Stimulated activated naive CD8-positive, alpha-beta T cell treated with anti-CD3 and anti-CD28 coated beads, Interleukin-15, Interleukin-2, amounts not matched to agents 100 U/mL and 50 U/mL, for 24 hours (primary cell): ENCODE measurements around the gene HES3.

ENCODE experiments used
- ATAC-seq: fragments of 150-1000 bp; cut with Tn5 transposase; one replicate; pipeline ENCODE4 v1.10.0; 2021
- DNase-seq: peaks from one replicate; pipeline ENCODE4 v3.0.0; 2021

The HES3 gene

GRCh38 chr1:6279613-6280383 lies 35.8 kb downstream of the HES3 start:
- DNase-seq, result no peak
- ATAC-seq, result no peak

GRCh38 chr1:6280761-6281451 lies 36.9 kb downstream of the HES3 start:
- DNase-seq (no peak), ATAC-seq (no peak)

- DNase-seq, result no peak
- ATAC-seq, result no peak
Observed at GRCh38 chr1:6281511-6282402, 37.8 kb downstream of the HES3 start.

- DNase-seq (no peak), ATAC-seq (no peak)
Observed at GRCh38 chr1:6282577-6283270, 38.7 kb downstream of the HES3 start.

- ATAC-seq (no peak), DNase-seq (no peak)
Observed at GRCh38 chr1:6285336-6285735, 41.4 kb downstream of the HES3 start.

- DNase-seq (no peak), ATAC-seq (no peak)
Observed at GRCh38 chr1:6286266-6286665, 42.3 kb downstream of the HES3 start.

GRCh38 chr1:6287029-6287428 lies 43.0 kb downstream of the HES3 start:
- no peak for DNase-seq
- ATAC-seq, result no peak

- DNase-seq, result no peak
- no peak for ATAC-seq
Observed at GRCh38 chr1:6287431-6287886, 43.5 kb downstream of the HES3 start.

GRCh38 chr1:6288026-6288425 lies 44.0 kb downstream of the HES3 start:
- no peak for DNase-seq
- ATAC-seq, result no peak

GRCh38 chr1:6288665-6289064 lies 44.7 kb downstream of the HES3 start:
- ATAC-seq (no peak), DNase-seq (no peak)

GRCh38 chr1:6292102-6292501 lies 48.1 kb downstream of the HES3 start:
- DNase-seq (no peak), ATAC-seq (no peak)

GRCh38 chr1:6294080-6294889 lies 50.3 kb downstream of the HES3 start:
- DNase-seq (no peak), ATAC-seq (no peak)

- DNase-seq (no peak), ATAC-seq (no peak)
Observed at GRCh38 chr1:6294890-6295556, 51.0 kb downstream of the HES3 start.
